ENCODE measurements around the gene MARCHF5.

GRCh38 chr10:92313750-92314149 lies 22.8 kb downstream of the MARCHF5 start:
- TF ChIP-seq CTCF (IDR thresholded peaks at IDR 0.05; ENCODE audit: low read length) (no peak), EZH2phosphoT487 (IDR thresholded peaks at IDR 0.05; ENCODE audit: low read length) (no peak)
